Measurements from ENCODE around the gene CDKN2C. TPM values are rescaled to one million over a fixed set of nuclear protein-coding genes. Genes with fewer than 3 reads are reported as not detected.
"Not testable (repeated sequence)": the region's sequence is repeated elsewhere in the genome, so short reads cannot be mapped to it uniquely, and the experiment has no call there.

CDKN2C gene
- total RNA-seq, 2 experiments from 2014 or later = 43.6 to 56.5 TPM

GRCh38 chr1:50992532-50993318 is 22.7 kb downstream of the CDKN2C start:
- Mint-ChIP-seq H3K36me3 (no peaks in the 10 kb centered on the region), H3K4me3 (no peak overlapping the region), H3K27me3 (peaks cover 17% of the 10 kb centered on the region), H3K9me3 (ENCODE audit: low read depth) (no peaks in the 10 kb centered on the region), H3K4me1 (no peaks in the 10 kb centered on the region), H3K27ac (no peak overlapping the region)
- ATAC-seq (no peak), DNase-seq (no peak)
- CTCF ChIA-PET = no interaction called here

GRCh38 chr1:50993645-50994044 is 23.6 kb downstream of the CDKN2C start:
- ATAC-seq (no peak), DNase-seq (no peak)
- Mint-ChIP-seq H3K9me3 (ENCODE audit: low read depth) (no peaks in the 10 kb centered on the region), H3K36me3 (no peaks in the 10 kb centered on the region), H3K27ac (no peak overlapping the region), H3K4me1 (no peaks in the 10 kb centered on the region), H3K27me3 (peaks cover 17% of the 10 kb centered on the region), H3K4me3 (no peak overlapping the region)
- CTCF ChIA-PET = interaction anchor here (1.0 kb wide), 1 partner anchor 18 kb away, joined by 3 read pairs; no protein-coding TSS in a partner anchor

- no peak for DNase-seq
- no peak for ATAC-seq
- Mint-ChIP-seq H3K9me3 (ENCODE audit: low read depth) (no peaks in the 10 kb centered on the region), H3K4me1 (no peaks in the 10 kb centered on the region), H3K27ac (no peak overlapping the region), H3K27me3 (peaks cover 16% of the 10 kb centered on the region), H3K4me3 (no peak overlapping the region), H3K36me3 (no peaks in the 10 kb centered on the region)
- CTCF ChIA-PET = interaction anchor here (0.8 kb wide), 1 partner anchor 66 kb away, joined by 3 read pairs; no protein-coding TSS in a partner anchor
Measured at GRCh38 chr1:50994997-50995396, 25.0 kb downstream of the CDKN2C start.

- Mint-ChIP-seq H3K36me3 (no peaks in the 10 kb centered on the region), H3K27ac (no peak overlapping the region), H3K9me3 (ENCODE audit: low read depth) (no peaks in the 10 kb centered on the region), H3K4me1 (no peaks in the 10 kb centered on the region), H3K27me3 (peaks cover 18% of the 10 kb centered on the region), H3K4me3 (no peak overlapping the region)
- DNase-seq = no peak
- CTCF ChIA-PET = interaction anchor here (0.8 kb wide), 1 partner anchor 66 kb away, joined by 3 read pairs; no protein-coding TSS in a partner anchor
- ATAC-seq = no peak
Measured at GRCh38 chr1:50995651-50996050, 25.6 kb downstream of the CDKN2C start.

GRCh38 chr1:50996083-50996482 is 26.0 kb downstream of the CDKN2C start:
- CTCF ChIA-PET = no interaction called here
- DNase-seq (no peak), ATAC-seq (no peak)
- Mint-ChIP-seq H3K27me3 (peaks cover 18% of the 10 kb centered on the region), H3K36me3 (no peaks in the 10 kb centered on the region), H3K9me3 (ENCODE audit: low read depth) (no peaks in the 10 kb centered on the region), H3K4me3 (no peak overlapping the region), H3K4me1 (no peaks in the 10 kb centered on the region), H3K27ac (no peak overlapping the region)

- CTCF ChIA-PET; H3K4me1 Mint-ChIP-seq; DNase-seq; H3K36me3 Mint-ChIP-seq; ATAC-seq; H3K9me3 Mint-ChIP-seq (ENCODE audit: low read depth); H3K27ac Mint-ChIP-seq; H3K4me3 Mint-ChIP-seq: not testable (repeated sequence)
- peaks cover 13% of the 10 kb centered on the region for H3K27me3 Mint-ChIP-seq
Measured at GRCh38 chr1:50999375-50999774, 29.3 kb downstream of the CDKN2C start.

GRCh38 chr1:51000160-51000559 is 30.1 kb downstream of the CDKN2C start:
- CTCF ChIA-PET = no interaction called here
- no peak for DNase-seq
- Mint-ChIP-seq H3K4me3 (no peak overlapping the region), H3K9me3 (ENCODE audit: low read depth) (no peaks in the 10 kb centered on the region), H3K27me3 (peaks cover 13% of the 10 kb centered on the region), H3K36me3 (no peaks in the 10 kb centered on the region), H3K27ac (no peak overlapping the region), H3K4me1 (no peaks in the 10 kb centered on the region)
- no peak for ATAC-seq

- Mint-ChIP-seq H3K4me3 (no peak overlapping the region), H3K9me3 (ENCODE audit: low read depth) (no peaks in the 10 kb centered on the region), H3K4me1 (no peaks in the 10 kb centered on the region), H3K27ac (no peak overlapping the region), H3K36me3 (no peaks in the 10 kb centered on the region), H3K27me3 (peaks cover 13% of the 10 kb centered on the region)
- ATAC-seq = no peak
- CTCF ChIA-PET = no interaction called here
- no peak for DNase-seq
Measured at GRCh38 chr1:51000651-51001050, 30.6 kb downstream of the CDKN2C start.

- Mint-ChIP-seq H3K36me3 (peaks cover 3% of the 10 kb centered on the region), H3K4me3 (no peak overlapping the region), H3K27ac (no peak overlapping the region), H3K9me3 (ENCODE audit: low read depth) (no peaks in the 10 kb centered on the region), H3K4me1 (no peaks in the 10 kb centered on the region), H3K27me3 (peaks cover 16% of the 10 kb centered on the region)
- ATAC-seq = no peak
- no peak for DNase-seq
- CTCF ChIA-PET = no interaction called here
Measured at GRCh38 chr1:51002516-51002915, 32.5 kb downstream of the CDKN2C start.

- H3K36me3 Mint-ChIP-seq; H3K4me1 Mint-ChIP-seq; ATAC-seq; CTCF ChIA-PET; H3K4me3 Mint-ChIP-seq; H3K27ac Mint-ChIP-seq; DNase-seq; H3K9me3 Mint-ChIP-seq (ENCODE audit: low read depth): not testable (repeated sequence)
- peaks cover 16% of the 10 kb centered on the region for H3K27me3 Mint-ChIP-seq
Measured at GRCh38 chr1:51005549-51005948, 35.5 kb downstream of the CDKN2C start.

- Mint-ChIP-seq H3K4me1 (no peaks in the 10 kb centered on the region), H3K9me3 (ENCODE audit: low read depth) (no peaks in the 10 kb centered on the region), H3K4me3 (no peak overlapping the region), H3K27ac (no peak overlapping the region), H3K36me3 (peaks cover 3% of the 10 kb centered on the region), H3K27me3 (peaks cover 16% of the 10 kb centered on the region)
- CTCF ChIA-PET = no interaction called here
- no peak for DNase-seq
- no peak for ATAC-seq
Measured at GRCh38 chr1:51009381-51009780, 39.3 kb downstream of the CDKN2C start.

- DNase-seq = no peak
- CTCF ChIA-PET = no interaction called here
- Mint-ChIP-seq H3K27ac (no peak overlapping the region), H3K4me1 (no peaks in the 10 kb centered on the region), H3K4me3 (no peak overlapping the region), H3K9me3 (ENCODE audit: low read depth) (no peaks in the 10 kb centered on the region), H3K36me3 (no peaks in the 10 kb centered on the region), H3K27me3 (peaks cover 14% of the 10 kb centered on the region)
- ATAC-seq = no peak
Measured at GRCh38 chr1:51014878-51015277, 44.8 kb downstream of the CDKN2C start.

- H3K27ac Mint-ChIP-seq = no peak overlapping the region
- CTCF ChIA-PET = interaction anchor here (1.0 kb wide), 1 partner anchor 277 kb away, joined by 3 read pairs; no protein-coding TSS in a partner anchor
- H3K4me3 Mint-ChIP-seq = no peak overlapping the region
- H3K9me3 Mint-ChIP-seq (ENCODE audit: low read depth) = no peaks in the 10 kb centered on the region
- H3K27me3 Mint-ChIP-seq = peaks cover 14% of the 10 kb centered on the region
- ATAC-seq = no peak
- H3K36me3 Mint-ChIP-seq = no peaks in the 10 kb centered on the region
- no peaks in the 10 kb centered on the region for H3K4me1 Mint-ChIP-seq
- no peak for DNase-seq
Measured at GRCh38 chr1:51019811-51020210, 49.8 kb downstream of the CDKN2C start.

All from activated CD8-positive, alpha-beta memory T cell treated with anti-CD3 and anti-CD28 coated beads, Interleukin-2, amount 10 ng/mL, durations not matched to agents 7 days and 5 days (primary cell).